Amniotic epithelial cell (primary cell): ENCODE results near the gene PIGL.
"Not testable (repeated sequence)": the region's sequence is repeated elsewhere in the genome, so short reads cannot be mapped to it uniquely, and the experiment has no call there.

Experiments used
- DNase-seq: peaks from one replicate; pipeline ENCODE4 v3.0.0-alpha.2; 2010; ENCODE audit warnings: low read depth

Gene PIGL

DNA sequence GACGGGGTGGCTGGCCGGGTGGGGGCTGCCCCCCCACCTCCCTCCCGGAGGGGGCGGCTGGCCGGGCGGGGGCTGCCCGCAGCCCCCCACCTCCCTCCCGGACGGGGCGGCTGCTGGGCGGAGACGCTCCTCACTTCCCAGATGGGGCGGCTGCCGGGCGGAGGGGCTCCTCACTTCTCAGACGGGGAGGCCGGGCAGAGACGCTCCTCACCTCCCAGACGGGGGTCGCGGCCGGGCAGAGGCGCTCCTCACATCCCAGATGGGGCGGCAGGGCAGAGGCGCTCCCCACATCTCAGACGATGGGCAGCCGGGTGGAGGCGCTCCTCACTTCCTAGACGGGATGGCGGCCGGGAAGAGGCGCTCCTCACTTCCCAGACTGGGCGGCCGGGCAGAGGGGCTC is 95.1 kb downstream of the PIGL start:
- not testable (repeated sequence) for DNase-seq

- DNase-seq: peak; percentile 74
Observed at GRCh38 chr17:16313139-16314090, 96.4 kb downstream of the PIGL start.

- DNase-seq: peak; percentile 21
Observed at GRCh38 chr17:16314189-16314588, 97.2 kb downstream of the PIGL start.

DNA sequence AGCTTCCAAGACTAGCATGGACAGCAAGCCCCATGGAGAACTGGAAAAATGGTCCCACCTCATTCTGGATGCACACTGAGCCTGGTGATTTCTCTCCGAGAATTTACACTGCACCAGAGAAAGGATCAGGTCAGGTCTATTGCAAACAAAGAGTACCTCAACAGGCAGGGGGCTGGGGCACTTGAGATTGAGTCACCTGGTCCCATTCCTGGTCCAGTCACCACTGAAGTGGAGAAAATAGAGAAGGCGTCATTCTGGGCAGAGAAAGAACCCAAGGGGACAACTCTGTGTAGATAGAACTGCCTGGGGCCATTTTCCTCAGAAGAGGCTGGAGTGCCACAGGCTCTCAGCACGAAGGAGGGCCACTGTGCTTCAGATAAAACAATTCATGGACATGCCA is 97.8 kb downstream of the PIGL start:
- no peak for DNase-seq

- no peak for DNase-seq
Observed at GRCh38 chr17:16319969-16320368, 103.0 kb downstream of the PIGL start.

DNA sequence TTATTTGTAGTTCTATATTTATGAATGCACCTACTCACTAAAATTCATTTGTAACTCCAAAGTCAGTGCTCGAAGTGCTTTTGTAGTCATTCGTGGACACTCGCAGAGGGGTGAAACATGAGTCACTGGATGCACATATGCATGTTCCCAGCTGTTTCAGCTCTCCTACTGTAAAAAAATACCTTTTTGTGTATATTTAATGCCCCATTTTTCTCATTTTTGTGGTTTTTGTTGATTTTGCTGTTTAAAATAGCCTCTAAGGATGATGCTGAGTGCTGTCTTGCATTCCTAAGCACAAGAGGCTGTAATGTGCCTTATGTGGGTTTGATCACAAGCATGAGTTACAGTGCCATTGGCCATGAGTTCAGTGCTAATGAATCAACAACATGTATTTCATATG is 105.6 kb downstream of the PIGL start:
- DNase-seq: peak; percentile 68

- DNase-seq: no peak
Observed at GRCh38 chr17:16325964-16326363, 109.0 kb downstream of the PIGL start.

GRCh38 chr17:16327018-16327417 is 110.0 kb downstream of the PIGL start:
- no peak for DNase-seq

DNA sequence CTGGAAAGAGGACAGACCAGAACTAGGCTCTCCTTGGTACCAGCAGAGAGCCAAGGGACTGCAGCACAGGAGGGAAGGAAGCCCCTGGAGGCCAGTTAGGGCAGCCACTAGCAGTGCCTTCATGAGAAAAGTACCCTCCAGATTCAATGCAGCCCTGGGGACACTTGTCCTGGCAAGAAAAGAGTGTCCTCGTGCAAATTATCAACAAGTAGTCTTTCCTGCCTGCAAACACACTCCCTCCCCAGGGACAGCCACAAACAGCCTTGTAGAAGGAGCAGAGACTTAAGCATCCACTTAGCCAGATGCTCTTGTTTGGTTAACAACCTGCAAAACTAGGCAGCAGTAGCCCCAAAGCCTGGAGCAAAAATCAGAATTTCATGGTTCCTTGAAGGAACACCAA is 112.0 kb downstream of the PIGL start:
- DNase-seq: no peak

GRCh38 chr17:16329519-16330271 is 112.7 kb downstream of the PIGL start:
- DNase-seq: no peak

- no peak for DNase-seq
Observed at GRCh38 chr17:16338391-16338790, 121.4 kb downstream of the PIGL start.

- no peak for DNase-seq
Observed at GRCh38 chr17:16339402-16339801, 122.4 kb downstream of the PIGL start.

DNA sequence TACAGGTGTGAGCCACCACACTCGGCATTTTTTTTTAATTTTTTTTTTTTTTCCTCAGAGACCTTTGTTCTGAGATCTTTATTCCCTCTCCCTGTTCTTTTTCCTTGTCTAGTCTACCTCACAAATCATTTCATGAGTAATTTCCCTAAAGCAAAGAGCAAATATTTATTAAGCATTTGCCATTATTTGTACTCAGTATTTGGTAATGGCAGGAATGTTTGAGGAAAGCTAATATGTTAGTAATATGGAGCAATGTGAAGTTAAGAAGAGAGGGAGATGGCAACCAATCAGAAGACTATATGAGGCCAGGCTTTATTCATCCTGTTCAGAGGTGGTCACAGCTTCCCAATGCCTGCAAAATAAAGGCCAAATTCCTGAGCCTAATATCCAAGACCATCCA is 122.9 kb downstream of the PIGL start:
- no peak for DNase-seq

DNA sequence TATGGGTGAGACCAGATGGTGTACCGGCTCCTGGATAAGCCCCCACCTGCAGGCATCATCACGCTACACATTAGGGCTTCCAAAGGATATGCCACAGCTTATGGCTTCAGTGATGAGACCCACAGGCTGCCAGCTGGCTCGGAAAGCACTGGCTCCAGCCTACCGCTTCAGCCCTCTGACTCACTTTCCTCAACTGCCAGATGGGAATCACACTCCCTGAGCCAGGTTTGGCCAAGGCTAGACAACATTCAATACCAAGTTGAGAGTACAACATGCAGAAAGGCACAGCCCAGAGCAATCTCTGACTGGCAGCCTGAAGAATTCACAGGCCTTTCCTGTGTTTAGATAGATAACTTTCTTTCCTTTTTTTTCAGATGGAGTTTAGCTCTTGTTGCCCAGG is 126.0 kb downstream of the PIGL start:
- DNase-seq: peak; percentile 28

GRCh38 chr17:16343569-16343968 is 126.6 kb downstream of the PIGL start:
- no peak for DNase-seq

DNA sequence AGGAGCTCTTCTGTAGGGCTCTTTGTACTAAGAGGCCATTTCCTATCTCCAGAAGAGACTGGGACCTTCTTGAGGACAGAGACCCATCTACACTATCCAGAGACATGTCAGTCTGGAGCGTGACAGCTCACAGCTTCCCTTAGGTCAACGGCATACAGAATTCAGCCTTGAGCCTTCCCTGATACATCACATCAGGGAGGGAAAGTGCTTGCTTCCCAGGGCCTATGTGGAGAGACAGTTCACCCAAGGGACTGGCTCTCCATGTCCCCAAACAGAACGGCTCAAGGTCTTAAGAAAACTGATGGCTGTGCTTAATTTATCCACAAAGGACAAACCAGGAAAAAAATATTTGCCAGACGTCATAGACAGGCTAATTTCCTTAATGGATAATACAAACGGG is 128.6 kb downstream of the PIGL start:
- DNase-seq: no peak

DNA sequence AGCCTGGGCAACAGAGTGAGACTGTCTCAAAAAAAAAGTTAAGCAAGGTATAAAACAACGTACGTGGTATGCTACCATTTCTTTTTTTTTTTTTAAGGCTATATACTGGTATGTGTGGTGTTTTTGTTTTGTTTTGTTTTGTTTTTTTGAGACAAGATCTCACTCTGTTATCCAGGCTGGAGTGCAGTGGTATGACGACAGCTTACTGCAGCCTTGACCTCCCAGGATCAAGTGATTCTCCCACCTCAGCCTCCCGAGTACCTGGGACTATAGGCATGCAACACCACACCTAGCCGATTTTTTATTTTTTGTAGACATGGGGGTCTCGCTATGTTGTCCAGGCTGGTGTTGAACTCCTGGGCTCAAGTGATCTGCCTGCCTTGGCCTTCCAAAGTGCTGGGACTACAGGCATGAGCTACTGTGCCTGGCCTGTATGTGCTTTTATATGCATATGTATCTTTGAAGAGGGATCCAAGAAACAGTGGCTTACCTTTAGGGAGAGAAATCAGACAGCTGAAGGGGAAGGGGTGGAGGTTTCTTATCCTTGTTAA is 129.8 kb downstream of the PIGL start:
- no peak for DNase-seq

DNA sequence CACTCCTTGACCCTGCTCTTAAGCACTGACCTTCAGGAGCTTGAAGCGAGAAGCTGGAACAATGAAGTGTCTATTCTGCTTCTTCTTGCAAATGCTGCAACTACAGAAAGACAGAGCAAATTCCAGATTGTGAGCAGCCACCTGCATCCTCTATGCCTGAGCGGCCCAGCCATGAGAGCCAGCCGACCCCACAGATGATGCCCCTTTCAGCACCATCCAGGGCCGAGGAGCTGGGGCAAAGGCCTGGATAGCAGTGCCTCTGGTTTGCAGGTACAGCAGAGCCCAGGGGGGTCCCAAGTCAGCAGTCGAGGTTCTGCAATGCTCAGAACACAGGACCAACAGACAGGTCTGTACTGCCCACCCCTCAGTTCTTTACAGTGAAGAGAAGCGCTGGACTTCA is 131.6 kb downstream of the PIGL start:
- no peak for DNase-seq

DNA sequence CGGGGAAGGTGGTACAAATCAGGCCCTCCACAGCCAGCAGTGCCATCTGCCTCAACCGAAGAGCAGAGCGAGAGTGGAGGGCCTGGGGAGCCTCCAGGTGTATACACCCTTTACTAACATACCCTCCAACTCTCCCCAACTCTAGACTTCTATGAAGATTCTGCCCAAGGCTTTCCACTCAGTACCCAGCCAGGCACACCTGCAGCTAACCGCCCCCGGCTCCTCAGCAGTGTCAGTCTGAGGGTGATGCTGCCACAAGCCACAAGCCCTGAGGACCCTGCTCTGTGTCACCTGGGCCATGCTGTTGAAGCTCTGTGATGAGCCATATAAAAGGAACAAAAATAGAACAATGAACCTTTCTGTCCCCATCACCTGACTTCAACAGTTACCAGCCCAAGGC is 132.4 kb downstream of the PIGL start:
- no peak for DNase-seq

DNA sequence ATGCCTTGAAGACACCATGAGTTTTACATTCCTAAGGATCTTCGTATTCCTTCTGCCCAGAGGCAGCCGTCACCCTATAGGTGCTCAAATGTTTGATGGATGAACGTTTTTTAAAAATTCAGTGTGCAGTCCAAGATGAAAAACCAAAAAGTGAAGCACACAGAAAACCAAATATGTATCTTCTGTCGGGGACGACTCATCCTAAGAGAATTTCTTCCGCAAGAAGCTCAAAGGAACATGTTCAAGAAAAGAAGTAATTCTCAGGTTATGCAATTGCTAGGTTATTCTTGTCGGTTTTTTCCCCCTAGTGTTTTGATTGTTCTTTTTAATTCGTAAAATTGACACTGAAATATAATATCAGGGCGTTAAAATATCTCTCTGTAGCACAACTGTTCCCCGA is 134.8 kb downstream of the PIGL start:
- DNase-seq: peak; percentile 76

GRCh38 chr17:16352303-16352666 is 135.3 kb downstream of the PIGL start:
- peak; percentile 16 for DNase-seq

GRCh38 chr17:16352667-16353316 is 135.8 kb downstream of the PIGL start:
- DNase-seq: no peak
